ENCODE measurements around the gene ACOX1.

ACOX1 gene

GRCh38 chr17:75959051-75959838 lies 19.7 kb downstream of the ACOX1 start:
- H3K27me3 ChIP-seq (ENCODE audit: insufficient read depth, low read length) = no peaks in the 10 kb centered on the region
- no peaks in the 10 kb centered on the region for H3K9me3 ChIP-seq (ENCODE audit: low read length)
- no peak overlapping the region for H3K4me3 ChIP-seq (ENCODE audit: low read length)
- H2AFZ ChIP-seq (ENCODE audit: low read depth, low read length) = no peak overlapping the region
- peaks cover 26% of the 10 kb centered on the region for H3K36me3 ChIP-seq (ENCODE audit: insufficient read depth, low read length)
- H3K4me1 ChIP-seq (ENCODE audit: insufficient read depth, low read length) = no peaks in the 10 kb centered on the region

- Histone ChIP-seq H3K4me1 (ENCODE audit: insufficient read depth, low read length) (no peaks in the 10 kb centered on the region), H2AFZ (ENCODE audit: low read depth, low read length) (no peak overlapping the region), H3K9me3 (ENCODE audit: low read length) (no peaks in the 10 kb centered on the region), H3K27me3 (ENCODE audit: insufficient read depth, low read length) (no peaks in the 10 kb centered on the region), H3K4me3 (ENCODE audit: low read length) (no peak overlapping the region), H3K36me3 (ENCODE audit: insufficient read depth, low read length) (peaks cover 77% of the 10 kb centered on the region)
Observed at GRCh38 chr17:75950855-75951554, 28.0 kb downstream of the ACOX1 start.

GRCh38 chr17:75950421-75950820 lies 28.5 kb downstream of the ACOX1 start:
- H2AFZ ChIP-seq (ENCODE audit: low read depth, low read length) = no peak overlapping the region
- H3K4me3 ChIP-seq (ENCODE audit: low read length) = no peak overlapping the region
- no peaks in the 10 kb centered on the region for H3K9me3 ChIP-seq (ENCODE audit: low read length)
- H3K4me1 ChIP-seq (ENCODE audit: insufficient read depth, low read length) = no peaks in the 10 kb centered on the region
- peaks cover 74% of the 10 kb centered on the region for H3K36me3 ChIP-seq (ENCODE audit: insufficient read depth, low read length)
- no peaks in the 10 kb centered on the region for H3K27me3 ChIP-seq (ENCODE audit: insufficient read depth, low read length)

- Histone ChIP-seq H2AFZ (ENCODE audit: low read depth, low read length) (no peak overlapping the region), H3K9me3 (ENCODE audit: low read length) (no peaks in the 10 kb centered on the region), H3K4me3 (ENCODE audit: low read length) (no peak overlapping the region), H3K36me3 (ENCODE audit: insufficient read depth, low read length) (peaks cover 38% of the 10 kb centered on the region), H3K27me3 (ENCODE audit: insufficient read depth, low read length) (no peaks in the 10 kb centered on the region), H3K4me1 (ENCODE audit: insufficient read depth, low read length) (peaks cover 9% of the 10 kb centered on the region)
Observed at GRCh38 chr17:75945211-75945610, 33.8 kb downstream of the ACOX1 start.

DNA sequence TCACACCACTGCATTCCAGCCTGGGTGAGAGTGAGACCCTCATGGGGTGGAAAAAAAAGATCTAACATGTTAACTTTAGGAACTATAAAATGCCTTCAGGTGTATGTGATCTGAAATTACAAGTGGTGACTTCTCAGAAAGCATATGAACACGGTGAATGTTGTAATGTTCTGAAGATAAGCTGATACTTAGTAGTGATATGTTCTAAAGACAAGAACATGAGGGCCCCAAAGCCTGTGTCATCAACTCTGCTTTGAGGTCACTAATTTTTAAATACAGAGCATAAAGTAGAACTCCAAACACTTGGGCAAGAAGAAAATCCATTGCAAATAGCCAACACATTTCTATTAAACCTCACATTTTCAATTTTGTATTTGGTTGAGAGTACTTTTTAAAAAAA lies 35.5 kb downstream of the ACOX1 start:
- no peak overlapping the region for H3K4me3 ChIP-seq (ENCODE audit: low read length)
- no peaks in the 10 kb centered on the region for H3K9me3 ChIP-seq (ENCODE audit: low read length)
- peaks cover 9% of the 10 kb centered on the region for H3K4me1 ChIP-seq (ENCODE audit: insufficient read depth, low read length)
- no peak overlapping the region for H2AFZ ChIP-seq (ENCODE audit: low read depth, low read length)
- no peaks in the 10 kb centered on the region for H3K27me3 ChIP-seq (ENCODE audit: insufficient read depth, low read length)
- peaks cover 21% of the 10 kb centered on the region for H3K36me3 ChIP-seq (ENCODE audit: insufficient read depth, low read length)

DNA sequence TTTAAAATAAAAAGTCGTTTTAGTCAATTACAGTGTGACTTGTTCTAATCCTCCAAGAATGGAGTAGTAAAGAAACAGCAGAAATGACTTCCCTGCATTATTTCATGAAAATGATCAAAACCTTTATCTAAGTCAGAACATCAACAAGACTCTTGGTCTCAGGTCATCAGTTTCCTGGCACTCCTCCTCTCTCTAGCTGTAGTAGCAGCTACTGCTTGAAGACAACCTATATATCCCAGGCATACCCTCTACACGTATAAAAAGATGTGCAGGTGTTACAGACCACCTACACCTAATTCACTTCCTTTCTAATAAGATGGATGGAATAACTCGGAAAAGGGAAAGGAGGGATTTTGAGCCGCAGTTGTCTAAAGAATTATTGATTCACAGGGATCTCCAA lies 36.5 kb downstream of the ACOX1 start:
- Histone ChIP-seq H3K4me3 (ENCODE audit: low read length) (no peak overlapping the region), H2AFZ (ENCODE audit: low read depth, low read length) (no peak overlapping the region), H3K36me3 (ENCODE audit: insufficient read depth, low read length) (peaks cover 13% of the 10 kb centered on the region), H3K27me3 (ENCODE audit: insufficient read depth, low read length) (no peaks in the 10 kb centered on the region), H3K4me1 (ENCODE audit: insufficient read depth, low read length) (peaks cover 9% of the 10 kb centered on the region), H3K9me3 (ENCODE audit: low read length) (peaks cover 2% of the 10 kb centered on the region)

GRCh38 chr17:75941442-75941819 lies 37.5 kb downstream of the ACOX1 start:
- Histone ChIP-seq H2AFZ (ENCODE audit: low read depth, low read length) (no peak overlapping the region), H3K9me3 (ENCODE audit: low read length) (peaks cover 2% of the 10 kb centered on the region), H3K4me1 (ENCODE audit: insufficient read depth, low read length) (peaks cover 9% of the 10 kb centered on the region), H3K4me3 (ENCODE audit: low read length) (peak overlapping the region; percentile 61), H3K27me3 (ENCODE audit: insufficient read depth, low read length) (no peaks in the 10 kb centered on the region), H3K36me3 (ENCODE audit: insufficient read depth, low read length) (peaks cover 7% of the 10 kb centered on the region)

DNA sequence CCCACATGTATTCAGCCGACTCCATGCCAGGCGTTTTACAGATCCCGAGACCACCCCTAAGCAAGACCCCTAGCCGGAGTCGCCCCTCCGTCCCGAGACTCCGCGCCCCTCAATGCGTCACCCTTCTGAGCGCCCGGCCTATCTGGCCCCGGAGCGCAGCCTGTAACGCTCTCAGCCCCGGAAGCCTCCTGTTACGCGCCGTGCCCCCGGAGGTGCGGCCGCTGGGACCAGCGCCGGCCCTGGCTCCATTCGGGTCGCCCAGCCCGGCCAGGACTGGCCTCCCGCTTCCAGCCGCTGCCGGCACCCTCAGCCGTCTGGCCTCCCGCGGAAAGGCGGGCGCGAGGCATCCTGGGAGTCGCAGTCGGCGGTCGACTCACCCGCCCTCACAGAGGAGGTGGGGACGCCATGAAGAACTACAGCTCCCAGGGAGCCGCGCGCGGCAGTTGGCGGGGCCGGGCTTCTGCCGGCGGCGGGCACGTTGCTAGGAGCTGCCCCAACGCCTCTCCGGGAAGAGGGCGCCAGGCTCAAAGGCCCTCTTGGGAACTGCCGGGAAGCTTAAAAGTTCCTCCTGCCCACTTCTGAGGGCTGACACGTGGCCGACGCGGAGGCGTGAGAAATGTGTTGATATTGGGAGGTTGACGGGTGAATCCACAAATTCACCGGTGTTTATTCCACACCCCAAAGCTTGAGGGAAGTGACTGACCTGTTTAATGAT lies 38.1 kb downstream of the ACOX1 start, which contains the start of gene FBF1:
Gene FBF1, minus strand, starts transcription at position 316 of the 715 bp plus-strand sequence. CDS start 2,893 bp downstream, outside the sequence.
- no peaks in the 10 kb centered on the region for H3K27me3 ChIP-seq (ENCODE audit: insufficient read depth, low read length)
- H3K4me3 ChIP-seq (ENCODE audit: low read length) = peak within 1 kb of the TSS; percentile 61
- H3K9me3 ChIP-seq (ENCODE audit: low read length) = peaks cover 2% of the 10 kb centered on the region
- peaks cover 2% of the 10 kb centered on the region for H3K36me3 ChIP-seq (ENCODE audit: insufficient read depth, low read length)
- peak within 1 kb of the TSS; percentile 62 for H2AFZ ChIP-seq (ENCODE audit: low read depth, low read length)
- H3K4me1 ChIP-seq (ENCODE audit: insufficient read depth, low read length) = peaks cover 9% of the 10 kb centered on the region

DNA sequence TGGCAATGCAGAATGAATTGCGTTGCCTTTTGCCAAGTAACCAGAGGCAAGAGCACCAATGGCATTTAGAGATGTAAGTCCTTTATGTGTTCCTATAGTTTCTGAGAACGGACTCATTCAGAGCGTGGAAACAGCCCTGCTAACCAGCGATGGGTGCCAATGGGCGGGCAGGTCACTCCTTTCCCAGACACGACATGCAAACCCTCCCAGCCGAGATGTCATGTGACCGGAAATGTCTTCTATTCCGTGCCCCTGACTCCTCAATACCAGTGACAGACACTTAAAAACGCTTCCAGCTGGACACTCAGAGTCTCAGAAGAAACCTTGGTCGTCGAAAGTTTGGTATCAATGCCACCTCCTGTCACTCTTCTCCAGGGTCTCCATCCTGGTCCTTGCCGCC lies 41.3 kb downstream of the ACOX1 start:
- no peaks in the 10 kb centered on the region for H3K27me3 ChIP-seq (ENCODE audit: insufficient read depth, low read length)
- peaks cover 9% of the 10 kb centered on the region for H3K4me1 ChIP-seq (ENCODE audit: insufficient read depth, low read length)
- no peak overlapping the region for H2AFZ ChIP-seq (ENCODE audit: low read depth, low read length)
- H3K4me3 ChIP-seq (ENCODE audit: low read length) = no peak overlapping the region
- peaks cover 2% of the 10 kb centered on the region for H3K9me3 ChIP-seq (ENCODE audit: low read length)
- no peaks in the 10 kb centered on the region for H3K36me3 ChIP-seq (ENCODE audit: insufficient read depth, low read length)

GRCh38 chr17:75933808-75934207 lies 45.2 kb downstream of the ACOX1 start:
- no peak overlapping the region for H3K4me3 ChIP-seq (ENCODE audit: low read length)
- H2AFZ ChIP-seq (ENCODE audit: low read depth, low read length) = no peak overlapping the region
- H3K36me3 ChIP-seq (ENCODE audit: insufficient read depth, low read length) = no peaks in the 10 kb centered on the region
- no peaks in the 10 kb centered on the region for H3K27me3 ChIP-seq (ENCODE audit: insufficient read depth, low read length)
- H3K4me1 ChIP-seq (ENCODE audit: insufficient read depth, low read length) = no peaks in the 10 kb centered on the region
- H3K9me3 ChIP-seq (ENCODE audit: low read length) = peaks cover 2% of the 10 kb centered on the region

GRCh38 chr17:75932852-75933251 lies 46.1 kb downstream of the ACOX1 start:
- H3K27me3 ChIP-seq (ENCODE audit: insufficient read depth, low read length) = no peaks in the 10 kb centered on the region
- H3K4me3 ChIP-seq (ENCODE audit: low read length) = no peak overlapping the region
- no peaks in the 10 kb centered on the region for H3K4me1 ChIP-seq (ENCODE audit: insufficient read depth, low read length)
- H3K36me3 ChIP-seq (ENCODE audit: insufficient read depth, low read length) = no peaks in the 10 kb centered on the region
- no peak overlapping the region for H2AFZ ChIP-seq (ENCODE audit: low read depth, low read length)
- H3K9me3 ChIP-seq (ENCODE audit: low read length) = peaks cover 1% of the 10 kb centered on the region

GRCh38 chr17:75931062-75931461 lies 47.9 kb downstream of the ACOX1 start:
- no peak overlapping the region for H2AFZ ChIP-seq (ENCODE audit: low read depth, low read length)
- H3K4me3 ChIP-seq (ENCODE audit: low read length) = no peak overlapping the region
- no peaks in the 10 kb centered on the region for H3K9me3 ChIP-seq (ENCODE audit: low read length)
- H3K36me3 ChIP-seq (ENCODE audit: insufficient read depth, low read length) = peaks cover 3% of the 10 kb centered on the region
- H3K4me1 ChIP-seq (ENCODE audit: insufficient read depth, low read length) = no peaks in the 10 kb centered on the region
- H3K27me3 ChIP-seq (ENCODE audit: insufficient read depth, low read length) = no peaks in the 10 kb centered on the region

DNA sequence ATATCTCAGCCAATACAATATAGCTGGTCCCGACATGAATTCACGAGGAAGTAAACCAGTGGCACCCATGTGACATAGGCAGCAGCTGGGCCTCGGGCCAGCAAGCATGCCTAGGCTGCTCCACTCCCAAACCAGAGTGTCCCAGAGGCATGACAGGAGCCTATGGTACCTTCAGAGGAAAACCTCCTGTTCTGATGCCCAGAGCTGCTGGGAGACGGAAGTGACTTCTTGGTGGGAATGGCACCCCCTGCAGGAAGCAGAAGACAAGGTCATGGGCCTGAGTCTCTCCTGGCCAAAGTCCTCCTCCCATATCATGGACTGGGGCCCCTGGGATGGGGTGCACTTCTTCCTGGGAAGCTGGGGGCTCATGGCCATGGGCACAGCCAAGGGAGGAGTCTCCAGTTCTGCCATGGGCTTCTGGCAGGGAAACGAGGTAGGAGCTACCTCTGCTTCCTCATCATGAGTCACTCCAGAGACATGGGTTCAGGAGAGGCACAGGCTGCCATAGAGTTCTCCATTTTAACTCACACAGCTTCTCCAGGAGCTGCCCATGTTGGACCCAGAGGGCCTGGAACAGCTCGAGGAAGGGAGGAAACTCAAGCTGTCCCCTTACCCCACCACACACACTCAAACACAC lies 51.6 kb downstream of the ACOX1 start:
- H3K36me3 ChIP-seq (ENCODE audit: insufficient read depth, low read length) = peaks cover 20% of the 10 kb centered on the region
- no peak overlapping the region for H3K4me3 ChIP-seq (ENCODE audit: low read length)
- H2AFZ ChIP-seq (ENCODE audit: low read depth, low read length) = no peak overlapping the region
- no peaks in the 10 kb centered on the region for H3K9me3 ChIP-seq (ENCODE audit: low read length)
- H3K27me3 ChIP-seq (ENCODE audit: insufficient read depth, low read length) = no peaks in the 10 kb centered on the region
- no peaks in the 10 kb centered on the region for H3K4me1 ChIP-seq (ENCODE audit: insufficient read depth, low read length)

All from neuron (in vitro differentiated cells).